ENCODE results near the gene IL10. TPM values are rescaled to one million over a fixed set of nuclear protein-coding genes. Genes with fewer than 3 reads are reported as not detected.

The IL10 gene
- total and polyA plus RNA-seq, 2 experiments from 2014 or later: not detected

DNA sequence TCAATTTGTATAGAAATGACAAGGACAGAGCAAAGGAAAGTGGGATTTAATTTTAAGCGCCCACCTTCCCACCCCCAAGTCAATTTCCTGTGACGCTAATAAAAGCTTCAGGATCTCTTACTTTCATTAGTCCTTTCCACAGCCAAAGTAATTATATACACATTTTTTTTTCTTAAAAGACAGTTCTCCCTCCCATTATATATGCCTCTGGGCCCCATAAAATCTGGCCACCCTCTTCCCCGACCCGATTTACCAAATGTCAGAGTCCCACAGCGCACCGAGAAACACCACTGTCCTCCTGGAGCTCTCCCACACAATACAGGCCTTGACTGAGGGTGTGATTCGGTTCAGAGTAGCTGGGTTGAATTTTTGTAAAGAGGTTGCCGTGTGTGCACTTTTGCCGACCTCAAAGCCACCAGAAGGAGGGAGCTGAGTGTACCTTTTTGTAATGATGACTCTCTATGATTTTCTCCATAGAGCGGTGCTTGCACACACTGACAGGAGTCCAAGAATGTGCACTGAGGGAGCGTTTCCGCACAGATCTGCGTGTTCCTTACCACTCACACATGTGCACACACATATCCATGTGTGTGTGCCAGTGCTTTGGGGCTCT lies 26.2 kb upstream of the IL10 start:
- no peaks in the 10 kb centered on the region for H3K9me3 ChIP-seq (ENCODE audit: low read depth)
- no peak overlapping the region for H3K4me3 ChIP-seq
- H3K27me3 ChIP-seq: no peaks in the 10 kb centered on the region
- H3K4me1 ChIP-seq (ENCODE audit: low read depth): no peaks in the 10 kb centered on the region
- no peak for DNase-seq (ENCODE audit: low read depth in 1 of 2, low spot score in 1 of 2)
- TF ChIP-seq, protein P1, sequence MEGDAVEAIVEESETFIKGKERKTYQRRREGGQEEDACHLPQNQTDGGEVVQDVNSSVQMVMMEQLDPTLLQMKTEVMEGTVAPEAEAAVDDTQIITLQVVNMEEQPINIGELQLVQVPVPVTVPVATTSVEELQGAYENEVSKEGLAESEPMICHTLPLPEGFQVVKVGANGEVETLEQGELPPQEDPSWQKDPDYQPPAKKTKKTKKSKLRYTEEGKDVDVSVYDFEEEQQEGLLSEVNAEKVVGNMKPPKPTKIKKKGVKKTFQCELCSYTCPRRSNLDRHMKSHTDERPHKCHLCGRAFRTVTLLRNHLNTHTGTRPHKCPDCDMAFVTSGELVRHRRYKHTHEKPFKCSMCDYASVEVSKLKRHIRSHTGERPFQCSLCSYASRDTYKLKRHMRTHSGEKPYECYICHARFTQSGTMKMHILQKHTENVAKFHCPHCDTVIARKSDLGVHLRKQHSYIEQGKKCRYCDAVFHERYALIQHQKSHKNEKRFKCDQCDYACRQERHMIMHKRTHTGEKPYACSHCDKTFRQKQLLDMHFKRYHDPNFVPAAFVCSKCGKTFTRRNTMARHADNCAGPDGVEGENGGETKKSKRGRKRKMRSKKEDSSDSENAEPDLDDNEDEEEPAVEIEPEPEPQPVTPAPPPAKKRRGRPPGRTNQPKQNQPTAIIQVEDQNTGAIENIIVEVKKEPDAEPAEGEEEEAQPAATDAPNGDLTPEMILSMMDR (IDR thresholded peaks at IDR 0.05; ENCODE audit: low read depth, low read length): no peak
- H3K27ac ChIP-seq: no peak overlapping the region
- no peaks in the 10 kb centered on the region for H3K36me3 ChIP-seq

DNA sequence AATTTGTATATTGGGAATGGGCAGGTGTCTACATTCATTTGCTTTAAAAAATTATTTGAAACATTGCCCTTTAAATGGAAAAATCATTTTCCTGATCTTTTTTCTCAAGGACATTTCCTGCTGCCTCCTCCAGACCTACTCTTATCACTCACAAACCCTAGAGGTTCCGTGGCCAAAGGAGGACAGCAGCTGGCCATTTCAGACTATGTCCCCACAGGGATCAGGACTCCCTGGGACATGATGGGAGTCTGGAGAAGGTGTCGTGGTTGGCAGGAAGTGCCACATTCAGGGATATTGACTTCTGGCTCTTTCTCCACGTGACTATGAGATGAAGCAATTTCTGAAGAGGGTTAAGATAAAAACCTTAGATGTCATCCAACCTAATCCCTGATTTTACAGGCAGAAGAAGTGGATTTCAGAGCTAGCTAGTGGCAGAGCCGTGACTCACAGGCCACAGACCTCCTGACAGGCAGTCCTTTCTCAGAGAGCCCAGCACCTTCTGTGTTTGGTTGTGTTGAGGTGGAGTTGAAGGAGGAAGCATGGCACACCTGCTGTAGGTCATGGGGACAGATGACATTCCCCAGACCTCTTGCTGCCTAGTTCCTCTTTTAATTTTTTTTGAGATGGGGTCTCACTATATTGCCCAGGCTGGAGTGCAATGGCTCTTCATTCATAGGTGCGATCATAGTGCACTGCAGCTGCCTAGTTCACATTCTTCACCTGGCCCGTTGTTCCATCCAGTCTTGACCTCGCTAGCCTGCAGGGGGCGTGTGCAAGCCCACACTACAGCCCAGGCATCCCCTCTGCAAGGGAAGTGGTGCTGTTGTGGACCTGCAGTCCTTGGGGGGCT lies 25.5 kb upstream of the IL10 start:
- no peaks in the 10 kb centered on the region for H3K4me1 ChIP-seq (ENCODE audit: low read depth)
- DNase-seq (ENCODE audit: low read depth in 1 of 2, low spot score in 1 of 2): peak; percentile 34 to 39
- no peak overlapping the region for H3K27ac ChIP-seq
- TF ChIP-seq, protein P1 (IDR thresholded peaks at IDR 0.05; ENCODE audit: low read depth, low read length): peak; percentile 65
- no peaks in the 10 kb centered on the region for H3K27me3 ChIP-seq
- H3K9me3 ChIP-seq (ENCODE audit: low read depth): no peaks in the 10 kb centered on the region
- H3K4me3 ChIP-seq: no peak overlapping the region
- H3K36me3 ChIP-seq: no peaks in the 10 kb centered on the region

DNA sequence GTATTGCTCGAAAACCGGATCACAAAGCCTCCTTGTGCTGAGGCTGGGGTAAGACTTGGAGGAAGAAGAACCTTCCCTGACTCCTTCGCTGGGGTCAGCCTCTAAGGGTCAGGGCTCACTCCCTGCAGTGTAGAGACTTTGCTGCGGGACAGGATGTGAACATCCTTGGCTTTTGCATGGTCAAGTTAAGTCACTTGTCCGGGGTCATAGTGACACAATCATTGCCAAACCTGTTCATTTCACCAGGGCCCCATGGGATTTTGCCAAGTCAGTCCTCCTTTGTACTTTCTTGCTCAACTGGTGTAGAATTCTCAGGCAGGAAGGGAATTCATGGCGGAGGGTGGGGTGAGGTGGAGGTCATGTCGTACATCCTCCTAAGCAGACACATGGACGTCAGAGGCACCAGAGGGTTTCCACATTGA lies 24.7 kb upstream of the IL10 start:
- no peaks in the 10 kb centered on the region for H3K9me3 ChIP-seq (ENCODE audit: low read depth)
- H3K27ac ChIP-seq: no peak overlapping the region
- no peaks in the 10 kb centered on the region for H3K4me1 ChIP-seq (ENCODE audit: low read depth)
- DNase-seq (ENCODE audit: low read depth in 1 of 2, low spot score in 1 of 2): no peak
- no peaks in the 10 kb centered on the region for H3K36me3 ChIP-seq
- H3K27me3 ChIP-seq: no peaks in the 10 kb centered on the region
- TF ChIP-seq, protein P1 (IDR thresholded peaks at IDR 0.05; ENCODE audit: low read depth, low read length): no peak
- no peak overlapping the region for H3K4me3 ChIP-seq

DNA sequence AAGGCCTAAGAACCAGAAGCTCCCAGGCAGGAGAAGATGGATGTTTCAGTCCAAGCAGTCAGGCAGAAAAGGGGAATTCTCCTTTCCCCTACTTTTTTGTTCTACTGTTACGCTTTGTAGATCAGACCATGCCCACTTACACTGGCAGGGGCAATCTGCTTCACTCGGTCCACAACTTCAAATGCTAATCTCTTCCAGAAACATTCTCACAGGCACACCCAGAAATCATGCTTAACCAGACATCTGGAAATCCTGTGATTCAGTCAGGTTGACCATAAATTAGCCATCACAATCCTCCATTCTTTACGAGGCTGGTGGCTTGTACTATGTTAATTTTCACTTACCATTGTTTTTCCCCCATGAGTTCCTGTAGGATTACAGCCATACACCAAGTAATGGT lies 23.8 kb upstream of the IL10 start:
- Histone ChIP-seq H3K36me3 (no peaks in the 10 kb centered on the region), H3K9me3 (ENCODE audit: low read depth) (no peaks in the 10 kb centered on the region), H3K27ac (no peak overlapping the region), H3K4me3 (no peak overlapping the region), H3K27me3 (no peaks in the 10 kb centered on the region), H3K4me1 (ENCODE audit: low read depth) (no peaks in the 10 kb centered on the region)
- DNase-seq (ENCODE audit: low read depth in 1 of 2, low spot score in 1 of 2): no peak
- TF ChIP-seq, protein P1 (IDR thresholded peaks at IDR 0.05; ENCODE audit: low read depth, low read length): no peak

DNA sequence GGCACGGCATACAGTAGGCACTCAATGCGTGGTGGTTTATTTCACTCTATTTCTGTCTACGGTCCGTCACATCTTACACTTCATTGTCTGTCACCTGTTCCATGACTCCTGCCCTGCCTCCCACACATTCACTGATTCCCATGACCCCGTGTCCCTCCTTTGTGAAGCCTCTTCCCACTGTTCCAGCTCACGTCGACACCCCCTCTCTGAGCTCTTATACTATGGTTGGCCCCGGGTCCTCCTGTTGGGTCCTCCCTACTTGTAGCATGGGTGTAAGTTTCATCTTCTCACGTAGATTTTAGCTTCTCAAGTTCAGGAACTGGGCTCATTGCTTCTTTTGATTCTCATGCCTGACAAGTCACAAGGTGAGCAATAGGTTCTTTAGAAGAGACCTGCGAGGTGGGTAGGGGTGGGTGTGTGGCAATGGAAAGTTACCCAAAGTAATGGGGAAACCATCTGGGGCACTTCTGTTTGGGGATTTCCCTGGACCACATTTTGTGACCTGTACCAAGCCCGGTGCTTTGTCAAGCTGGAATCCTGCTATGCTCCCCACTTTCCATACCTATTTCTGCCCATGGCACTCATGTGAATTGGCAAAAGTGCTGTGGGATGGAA lies 22.1 kb upstream of the IL10 start:
- H3K9me3 ChIP-seq (ENCODE audit: low read depth): no peaks in the 10 kb centered on the region
- no peak overlapping the region for H3K27ac ChIP-seq
- no peaks in the 10 kb centered on the region for H3K27me3 ChIP-seq
- DNase-seq (ENCODE audit: low read depth in 1 of 2, low spot score in 1 of 2): no peak
- no peak overlapping the region for H3K4me3 ChIP-seq
- no peaks in the 10 kb centered on the region for H3K36me3 ChIP-seq
- H3K4me1 ChIP-seq (ENCODE audit: low read depth): no peaks in the 10 kb centered on the region
- TF ChIP-seq, protein P1 (IDR thresholded peaks at IDR 0.05; ENCODE audit: low read depth, low read length): no peak
